Fibroblast of the conjunctiva (primary cell): ENCODE data around the gene WIPI1.
"Not testable (repeated sequence)": the region's sequence is repeated elsewhere in the genome, so short reads cannot be mapped to it uniquely, and the experiment has no call there.

ENCODE experiments used
- DNase-seq: peaks from one replicate; pipeline ENCODE4 v3.0.0-alpha.2; 2010; ENCODE audit warnings: low read depth

Gene WIPI1, protein sequence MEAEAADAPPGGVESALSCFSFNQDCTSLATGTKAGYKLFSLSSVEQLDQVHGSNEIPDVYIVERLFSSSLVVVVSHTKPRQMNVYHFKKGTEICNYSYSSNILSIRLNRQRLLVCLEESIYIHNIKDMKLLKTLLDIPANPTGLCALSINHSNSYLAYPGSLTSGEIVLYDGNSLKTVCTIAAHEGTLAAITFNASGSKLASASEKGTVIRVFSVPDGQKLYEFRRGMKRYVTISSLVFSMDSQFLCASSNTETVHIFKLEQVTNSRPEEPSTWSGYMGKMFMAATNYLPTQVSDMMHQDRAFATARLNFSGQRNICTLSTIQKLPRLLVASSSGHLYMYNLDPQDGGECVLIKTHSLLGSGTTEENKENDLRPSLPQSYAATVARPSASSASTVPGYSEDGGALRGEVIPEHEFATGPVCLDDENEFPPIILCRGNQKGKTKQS

DNA sequence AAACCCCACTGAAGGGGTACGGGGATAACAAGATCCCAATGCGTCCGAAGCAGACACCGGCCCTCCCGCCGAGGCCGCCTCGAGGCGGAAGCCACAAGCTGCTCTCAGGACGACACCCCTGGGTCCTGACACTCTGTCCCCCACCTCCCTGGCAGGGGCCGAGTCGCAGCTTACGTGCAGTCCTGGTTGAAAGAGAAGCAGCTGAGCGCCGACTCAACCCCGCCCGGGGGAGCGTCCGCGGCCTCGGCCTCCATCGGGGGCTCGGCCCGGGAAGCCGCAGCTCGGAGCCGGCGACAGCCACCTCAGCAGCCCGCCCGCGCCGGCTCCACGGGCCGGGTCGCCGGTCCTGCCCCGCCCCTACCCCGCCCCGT, at the start of gene WIPI1:
TSS of gene WIPI1 (minus strand) at position 329 of the 371 bp plus-strand sequence. CDS start at position 254, 75 bp downstream.
- DNase-seq, result no peak

DNA sequence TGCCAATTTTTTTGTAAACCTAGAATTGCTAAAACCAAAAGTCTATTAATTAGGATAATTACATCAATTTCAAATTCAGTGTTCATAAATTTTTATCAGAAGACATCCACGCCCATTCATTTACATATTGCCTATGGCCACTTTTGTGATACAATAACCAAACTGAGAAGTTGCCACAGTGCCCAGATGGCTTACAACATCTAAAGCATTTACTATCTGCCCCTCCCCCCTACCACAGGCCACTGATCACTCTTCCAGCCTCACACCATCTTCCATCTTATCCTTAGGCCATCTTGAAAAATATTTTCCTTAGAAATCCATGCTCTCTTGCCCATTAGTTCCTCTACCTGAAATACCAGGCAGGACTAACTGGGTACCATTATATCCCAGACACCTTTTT, 48.7 kb upstream of the WIPI1 start:
- no peak for DNase-seq

DNA sequence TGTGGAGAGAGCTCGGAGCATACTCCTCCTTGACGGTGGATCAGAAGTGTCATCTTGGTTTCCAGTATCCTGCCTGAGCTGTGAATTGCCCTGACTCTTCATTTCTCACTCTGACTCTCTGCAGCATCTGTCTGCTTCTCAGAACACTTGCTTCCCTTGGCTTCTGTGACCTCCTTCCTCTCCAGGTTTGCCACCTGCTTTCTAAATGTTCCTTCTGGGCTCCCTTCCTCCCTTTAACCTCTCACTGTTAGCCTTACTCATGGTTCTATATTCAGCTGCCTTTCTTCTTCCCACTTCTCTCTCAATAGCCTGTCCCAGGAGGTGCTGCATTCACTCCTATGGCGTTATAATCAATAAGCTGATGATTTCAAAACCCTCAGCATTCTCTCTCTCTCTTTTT, 43.8 kb upstream of the WIPI1 start:
- no peak for DNase-seq

GRCh38 chr17:68499587-68499986, 42.3 kb upstream of the WIPI1 start:
- no peak for DNase-seq

GRCh38 chr17:68498479-68499326, 41.4 kb upstream of the WIPI1 start:
- no peak for DNase-seq

DNA sequence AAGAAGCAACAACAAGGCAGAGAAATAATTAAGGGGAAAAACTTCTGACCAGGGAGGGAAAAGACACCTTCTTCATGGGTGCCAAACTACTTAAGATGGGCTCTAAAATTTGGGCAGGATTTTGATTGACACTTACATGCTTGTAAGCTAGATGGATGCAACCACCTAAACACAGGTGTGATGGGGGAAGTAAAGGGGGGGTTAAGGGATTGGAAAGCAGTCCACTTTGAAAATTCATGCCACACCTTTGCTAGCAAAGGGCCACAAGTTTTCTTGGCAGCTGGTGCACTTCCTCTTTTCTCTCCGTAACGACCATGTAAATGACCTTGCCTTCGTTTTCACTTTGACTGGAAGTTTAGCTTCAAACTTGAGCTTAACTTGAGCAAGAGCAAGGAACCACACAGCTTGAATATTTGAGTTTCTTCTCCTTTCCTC, 40.6 kb upstream of the WIPI1 start:
- DNase-seq, result no peak

DNA sequence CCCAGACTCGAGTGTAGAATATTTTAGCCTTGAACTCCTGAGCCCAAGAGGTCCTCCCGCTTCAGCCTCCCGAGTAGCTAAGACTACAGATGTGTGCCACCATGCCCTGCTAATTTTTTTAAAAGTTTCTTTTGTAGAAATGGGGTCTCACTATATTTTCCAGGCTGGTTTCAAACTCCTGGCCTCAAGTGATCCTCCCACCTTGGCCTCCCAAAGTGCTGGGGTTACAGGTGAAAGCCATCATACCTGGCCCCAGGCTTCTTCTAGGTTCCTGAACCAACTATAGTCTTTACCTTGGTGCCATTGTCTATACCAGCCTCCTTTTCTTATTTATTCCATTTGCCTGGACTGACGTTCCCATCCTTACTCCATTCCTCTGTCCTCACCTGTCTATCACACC, 37.8 kb upstream of the WIPI1 start:
- DNase-seq, result no peak

- DNase-seq, result not testable (repeated sequence)
Measured at GRCh38 chr17:68492394-68493054, 35.2 kb upstream of the WIPI1 start.

GRCh38 chr17:68491381-68492231, 34.3 kb upstream of the WIPI1 start:
- DNase-seq, result no peak

- no peak for DNase-seq
Measured at GRCh38 chr17:68489919-68490318, 32.6 kb upstream of the WIPI1 start.

DNA sequence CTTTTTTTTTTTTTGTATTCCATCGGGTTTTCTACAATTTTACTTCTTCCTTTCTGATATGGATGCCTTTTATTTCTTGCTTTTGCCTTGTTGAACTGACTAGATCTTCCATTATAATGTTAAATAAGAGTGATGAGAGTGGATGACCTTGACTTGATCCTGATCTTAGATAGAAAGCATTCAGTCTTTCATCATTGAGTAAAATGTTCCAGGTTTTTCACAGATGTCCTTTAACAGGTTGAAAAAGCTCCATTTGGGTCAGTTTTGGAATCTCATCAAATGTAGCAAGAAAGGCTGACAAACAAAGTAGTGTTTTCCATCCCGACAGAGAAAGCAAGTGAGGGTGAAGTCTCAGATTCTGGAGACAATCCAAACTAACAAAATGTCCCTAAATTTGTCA, 27.2 kb upstream of the WIPI1 start:
- no peak for DNase-seq

GRCh38 chr17:68482576-68483041, 25.3 kb upstream of the WIPI1 start:
- no peak for DNase-seq

GRCh38 chr17:68480885-68481284, 23.6 kb upstream of the WIPI1 start:
- DNase-seq, result no peak

DNA sequence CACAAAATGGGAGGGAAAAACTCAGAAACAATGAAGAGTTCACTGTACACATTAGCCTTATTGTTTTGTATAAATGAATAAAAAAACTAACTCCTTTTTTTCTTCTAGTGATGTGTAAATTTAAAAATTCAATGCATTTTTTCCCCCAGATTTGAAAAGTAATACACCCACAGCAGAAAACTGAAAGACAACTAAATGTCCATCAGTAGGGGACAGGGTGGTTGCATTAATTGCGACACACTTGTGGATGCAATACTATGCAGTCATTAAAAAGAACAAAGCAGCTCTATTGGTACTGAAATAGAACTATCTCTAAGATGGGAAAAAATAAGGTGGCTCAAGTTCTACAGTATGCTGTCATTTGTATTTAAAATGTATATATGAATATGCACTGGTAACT, 13.7 kb upstream of the WIPI1 start:
- no peak for DNase-seq

DNA sequence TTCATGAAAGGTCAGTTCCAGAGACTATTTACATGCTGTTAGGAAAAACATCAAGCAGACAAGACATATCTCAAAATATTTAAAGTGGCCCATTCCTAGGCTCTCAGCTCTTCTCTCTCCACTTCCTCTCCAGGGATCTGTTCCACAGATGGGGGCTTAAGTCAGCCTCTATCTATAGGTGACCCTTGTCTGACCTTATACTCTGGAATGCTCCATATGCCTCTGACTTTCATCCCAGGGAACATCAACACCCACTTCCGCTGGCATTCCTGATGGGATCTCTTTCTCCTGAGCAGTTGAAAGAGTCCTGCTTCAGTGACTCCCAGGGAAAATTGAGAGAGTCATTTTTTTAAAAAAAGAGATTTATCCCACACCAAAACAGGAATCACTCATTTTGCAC, 11.5 kb upstream of the WIPI1 start:
- DNase-seq, result no peak

DNA sequence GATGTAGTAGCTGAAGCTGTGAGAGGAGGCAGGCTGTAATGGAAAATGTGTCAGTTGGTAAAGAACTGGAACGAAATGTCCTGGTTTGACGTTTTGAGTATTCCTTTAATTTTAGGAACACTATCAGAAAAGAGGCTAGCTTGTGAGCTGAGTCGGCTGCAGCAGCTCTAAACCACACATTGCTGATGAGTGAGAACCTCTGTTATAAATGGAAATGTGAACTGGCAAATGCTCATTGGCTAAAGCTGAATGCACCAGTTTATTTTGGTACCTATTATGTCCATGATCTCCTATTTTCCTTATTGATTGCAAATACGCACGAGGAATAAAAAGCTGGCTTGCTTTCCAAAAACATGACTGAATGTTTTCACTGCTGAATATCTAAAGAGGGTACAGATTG, 11.0 kb upstream of the WIPI1 start:
- no peak for DNase-seq

DNA sequence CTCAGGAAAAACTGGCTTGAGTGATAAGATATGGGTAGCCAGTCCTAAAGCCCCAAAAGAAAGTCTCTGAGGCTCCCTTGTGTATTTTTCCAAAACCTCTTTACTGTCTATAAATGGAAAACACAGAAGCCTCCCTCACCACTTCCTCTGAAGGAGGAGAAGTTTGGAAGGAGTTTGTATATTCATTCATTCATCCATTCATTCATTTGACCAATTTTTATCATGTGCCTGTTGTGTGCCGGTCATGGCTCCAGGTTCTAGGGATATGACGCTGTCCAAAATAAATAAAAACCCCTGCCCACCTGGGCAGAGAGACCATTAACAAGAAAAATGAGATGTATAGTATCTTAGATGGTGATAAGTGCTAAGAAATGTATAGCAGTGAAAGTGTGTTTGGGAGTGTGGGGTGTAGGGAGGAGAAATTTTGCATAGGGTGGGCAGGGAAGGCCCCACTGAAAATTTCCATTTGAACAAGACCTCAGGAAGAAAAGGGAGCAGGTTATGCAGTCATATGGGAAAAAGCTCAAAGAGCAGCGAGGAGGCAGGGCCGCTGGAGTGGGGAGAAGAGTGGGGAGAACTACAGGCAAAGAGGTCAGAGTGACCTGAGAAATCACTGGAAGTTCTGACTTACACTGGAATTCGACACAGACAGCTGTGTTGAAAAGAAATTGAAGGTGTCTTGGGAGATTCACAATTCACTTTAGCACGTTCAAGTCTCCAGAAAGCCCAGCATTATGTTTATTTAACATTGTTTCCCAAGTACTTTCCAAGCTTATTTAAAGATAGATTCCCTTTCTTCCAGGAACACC, 6.1 kb upstream of the WIPI1 start:
- DNase-seq, result no peak

GRCh38 chr17:68462381-68463210, 5.3 kb upstream of the WIPI1 start:
- DNase-seq, result peak; percentile 79

GRCh38 chr17:68461589-68461988, 4.3 kb upstream of the WIPI1 start:
- DNase-seq, result no peak

DNA sequence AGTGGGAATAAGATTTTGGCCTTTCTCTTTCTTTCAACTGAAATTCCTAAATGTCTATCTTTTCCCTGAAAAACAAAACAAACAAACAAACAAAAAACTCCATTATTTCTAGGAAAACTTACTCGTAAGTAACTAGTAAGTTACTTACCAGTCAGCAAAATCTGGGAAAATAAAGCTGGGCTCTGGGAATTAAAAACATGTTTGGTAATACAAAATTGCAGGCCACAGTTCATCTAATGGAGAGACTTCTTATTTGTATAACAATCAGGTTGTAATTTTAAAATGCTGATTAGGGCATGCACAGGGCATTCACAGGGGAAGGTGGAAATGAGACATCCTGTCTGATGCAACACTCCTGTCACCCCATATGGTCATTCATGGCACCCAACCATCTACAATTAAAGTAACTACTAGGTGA, 3.8 kb upstream of the WIPI1 start:
- DNase-seq, result no peak
